Spleen (tissue), 11 donors: ENCODE measurements around the gene SIK3. TPM values are rescaled to one million over a fixed set of nuclear protein-coding genes. Genes with fewer than 3 reads are reported as not detected.
A peak's percentile ranks its signal among the peaks of the same experiment; 100 is the strongest.

Experiments
- DNase-seq: peaks from one replicate; pipeline ENCODE4 v3.0.0-alpha.2; 2020
- H3K27ac ChIP-seq, 8 donors: fragments of 200-600 bp; sonication (generic) in 7 of 8; 1 replicate in 4 of 8; 2 replicates in 4 of 8; pipeline versions ENCODE4 v1.5.0 to v1.8.0; 2016 to 2021; ENCODE audit warnings: inconsistent platforms in 4 of 8, mild to moderate bottlenecking in 4 of 8, moderate library complexity in 1 of 8
- H3K27me3 ChIP-seq, 7 donors: fragments of 200-600 bp; sonication (generic) in 6 of 7; replicated peaks in 1 of 7; 1 replicate in 4 of 7; 2 replicates in 3 of 7; pipeline versions ENCODE4 v1.5.0 to v1.8.0; 2016 to 2021; ENCODE audit warnings: inconsistent platforms in 3 of 7, mild to moderate bottlenecking in 1 of 7
- H3K36me3 ChIP-seq, 6 donors: fragments of 200-600 bp; sonication (generic) in 5 of 6; 1 replicate in 4 of 6; 2 replicates in 2 of 6; pipeline versions ENCODE4 v1.5.0 to v1.8.0; 2016 to 2021; ENCODE audit warnings: inconsistent platforms in 2 of 6
- H3K4me1 ChIP-seq, 6 donors: fragments of 200-600 bp; sonication (generic) in 5 of 6; 1 replicate in 3 of 6; 2 replicates in 3 of 6; pipeline versions ENCODE4 v1.5.0 to v1.8.0; 2016 to 2021; ENCODE audit warnings: inconsistent platforms in 3 of 6
- H3K4me3 ChIP-seq, 8 donors: fragments of 200-600 bp; sonication (generic) in 7 of 8; 1 replicate in 4 of 8; 2 replicates in 4 of 8; pipeline versions ENCODE4 v1.5.0 to v1.8.0; 2016 to 2021; ENCODE audit warnings: inconsistent platforms in 4 of 8, mild to moderate bottlenecking in 4 of 8, moderate library complexity in 2 of 8
- H3K9me3 ChIP-seq, 8 donors: fragments of 200-600 bp; sonication (generic) in 7 of 8; 1 replicate in 4 of 8; 2 replicates in 4 of 8; pipeline versions ENCODE4 v1.5.0 to v1.8.0; 2016 to 2021; ENCODE audit warnings: inconsistent platforms in 4 of 8
- POLR2A ChIP-seq, 3 donors: fragments of 450-650 bp; IDR thresholded peaks; one replicate each; pipeline ENCODE4 v1.5.1; 2017; ENCODE audit warnings: antibody characterized with exemption in 3 of 3, mild to moderate bottlenecking in 1 of 3
- POLR2AphosphoS5 ChIP-seq, 3 donors: sonication (generic); formaldehyde crosslinking; IDR thresholded peaks; one replicate each; pipeline ENCODE4 v1.5.1; 2017; ENCODE audit warnings: antibody characterized with exemption in 3 of 3
- WGBS, 5 donors: extraction: QIAGEN DNeasy Blood & Tissue Kit in 3 of 5; methylation state at CpG; one replicate each; pipeline versions ENCODE4 v1.1.5 to v1.1.7; 2013 to 2018; 5-methylcytosine and 5-hydroxymethylcytosine counted together
- intact Hi-C: fragments of 100-400 bp; cut with DNase I; formaldehyde crosslinking; loops from one replicate; pipeline ENCODE4 v1.15.0; 2023; ENCODE audit warnings: low total_unique reads
- polyA plus RNA-seq, 3 donors: library from polyadenylated mRNA; stranded (reverse); fragments of 200-250 nt; gene quantifications; one replicate each; pipeline ENCODE4 v1.2.1, GENCODE V29; 2013
- total RNA-seq, 7 donors: library from RNA; depleted of rRNA in 3 of 7; stranded (reverse); fragments of >200 nt in 3 of 7; fragmentation: NEBNext Ultra II Directional in 4 of 7; extraction: Animal tissue kit (Norgen Biotek cat#: 25700) in 4 of 7; gene quantifications; one replicate each; pipeline versions ENCODE4 v1.1.0 to v1.2.1, GENCODE V29; 2016 to 2021
- TF ChIP-seq, protein P1 (sequence below), 11 experiments: fragments of 200-600 bp in 7 of 11; fragments of 450-650 bp in 4 of 11; sonication (generic) in 4 of 11; IDR thresholded peaks in 8 of 11; conservative IDR thresholded peaks in 3 of 11; 1 replicate in 7 of 11; 2 replicates in 4 of 11; pipeline versions ENCODE4 v1.4.0 to v1.8.0; 2016 to 2021; ENCODE audit warnings: antibody characterized with exemption in 11 of 11, inconsistent platforms in 4 of 11, mild to moderate bottlenecking in 1 of 11
- donor health status: healthy with polysubstance abuse.
- donor health status: DM: no; HTN: no; CAD: no; lungs with moderate emphysema.
- donor health status: DM: no; HTN: no; CAD: no.
- donor health status: Bipolar disorder and iron deficiency.
- donor health status: healthy.
- donor health status: DM: no; HTN: no; CAD: no.
- donor health status: DM: yes; HTN: yes; CAD: no.

The SIK3 gene
- total and polyA plus RNA-seq, 10 donors, result 7.8 to 112 (median 67.6) TPM

DNA sequence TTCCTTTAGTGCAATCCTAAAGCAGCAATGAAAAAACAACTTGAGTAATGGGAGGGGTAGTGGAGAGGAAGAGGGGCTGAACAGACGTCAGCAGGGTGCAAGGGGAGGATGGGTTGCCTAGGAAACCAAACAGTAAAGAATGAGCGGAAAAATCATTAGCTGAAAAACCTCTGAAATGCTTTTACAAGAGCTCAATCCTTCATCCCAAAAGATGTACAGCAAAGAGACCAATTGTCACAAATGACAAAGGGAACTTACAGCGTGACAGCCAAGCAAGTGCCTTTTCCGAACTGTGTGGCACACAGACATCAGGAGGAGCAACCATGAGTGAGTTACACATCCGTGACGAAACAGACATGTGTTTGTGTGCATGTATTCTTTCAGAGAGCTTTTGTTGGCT lies 104.6 kb downstream of the SIK3 start:
- Histone ChIP-seq H3K4me1 (peaks cover 8 to 70% (median 40%) of the 10 kb centered on the region in 6 donors), H3K27me3 (no peaks in the 10 kb centered on the region), H3K9me3 (no peaks in the 10 kb centered on the region), H3K4me3 (no peak overlapping the region), H3K36me3 (no peaks in the 10 kb centered on the region), H3K27ac (no peak overlapping the region)
- intact Hi-C loops, result no loop called here
- DNase-seq, result no peak
- WGBS, 5 donors, result 45 to 58% (median 48%) methylated on average over 6 of the region's 6 CpGs
- TF ChIP-seq POLR2A (IDR thresholded peaks at IDR 0.05), result no peak
- TF ChIP-seq, protein P1, sequence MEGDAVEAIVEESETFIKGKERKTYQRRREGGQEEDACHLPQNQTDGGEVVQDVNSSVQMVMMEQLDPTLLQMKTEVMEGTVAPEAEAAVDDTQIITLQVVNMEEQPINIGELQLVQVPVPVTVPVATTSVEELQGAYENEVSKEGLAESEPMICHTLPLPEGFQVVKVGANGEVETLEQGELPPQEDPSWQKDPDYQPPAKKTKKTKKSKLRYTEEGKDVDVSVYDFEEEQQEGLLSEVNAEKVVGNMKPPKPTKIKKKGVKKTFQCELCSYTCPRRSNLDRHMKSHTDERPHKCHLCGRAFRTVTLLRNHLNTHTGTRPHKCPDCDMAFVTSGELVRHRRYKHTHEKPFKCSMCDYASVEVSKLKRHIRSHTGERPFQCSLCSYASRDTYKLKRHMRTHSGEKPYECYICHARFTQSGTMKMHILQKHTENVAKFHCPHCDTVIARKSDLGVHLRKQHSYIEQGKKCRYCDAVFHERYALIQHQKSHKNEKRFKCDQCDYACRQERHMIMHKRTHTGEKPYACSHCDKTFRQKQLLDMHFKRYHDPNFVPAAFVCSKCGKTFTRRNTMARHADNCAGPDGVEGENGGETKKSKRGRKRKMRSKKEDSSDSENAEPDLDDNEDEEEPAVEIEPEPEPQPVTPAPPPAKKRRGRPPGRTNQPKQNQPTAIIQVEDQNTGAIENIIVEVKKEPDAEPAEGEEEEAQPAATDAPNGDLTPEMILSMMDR (IDR thresholded peaks at IDR 0.05 in 8 of 11, conservative IDR thresholded peaks at IDR 0.05 in 3 of 11), result no peak
- TF ChIP-seq POLR2AphosphoS5 (IDR thresholded peaks at IDR 0.05), result no peak

DNA sequence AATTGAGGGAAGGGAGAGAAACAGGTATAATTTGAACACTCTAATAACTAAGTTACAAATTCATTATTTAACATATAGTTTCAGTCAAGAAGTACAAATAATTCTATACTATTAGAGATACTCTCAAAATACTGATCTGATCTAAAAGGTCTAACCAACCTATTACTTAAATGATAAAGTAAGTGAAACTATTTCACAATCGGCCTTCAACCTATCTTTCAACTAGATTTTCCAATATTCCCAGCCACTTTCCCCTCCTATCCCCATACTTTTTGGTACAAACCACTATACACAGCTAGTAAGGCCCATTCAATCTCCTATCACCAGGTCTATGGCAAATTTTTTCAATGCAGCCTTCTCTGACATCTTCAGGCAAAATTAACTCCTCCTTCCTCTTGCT lies 106.7 kb downstream of the SIK3 start:
- H3K4me1 ChIP-seq, result peaks cover 15 to 90% (median 57%) of the 10 kb centered on the region in 6 donors
- H3K36me3 ChIP-seq, result no peaks in the 10 kb centered on the region
- intact Hi-C loops, result no loop called here
- H3K27me3 ChIP-seq, result no peaks in the 10 kb centered on the region
- 78 to 97% (median 89%) methylated on average over 1 of the region's 1 CpG for WGBS, 5 donors
- TF ChIP-seq POLR2A (IDR thresholded peaks at IDR 0.05) (no peak), POLR2AphosphoS5 (IDR thresholded peaks at IDR 0.05) (no peak)
- TF ChIP-seq, protein P1 (IDR thresholded peaks at IDR 0.05 in 8 of 11, conservative IDR thresholded peaks at IDR 0.05 in 3 of 11), result no peak
- no peak overlapping the region for H3K4me3 ChIP-seq
- H3K9me3 ChIP-seq, result no peaks in the 10 kb centered on the region
- no peak overlapping the region for H3K27ac ChIP-seq
- DNase-seq, result no peak

GRCh38 chr11:116990811-116991210 lies 107.4 kb downstream of the SIK3 start:
- WGBS, 5 donors, result 96 to 100% (median 98%) methylated on average over 1 of the region's 1 CpG
- intact Hi-C loops, result no loop called here
- Histone ChIP-seq H3K27me3 (no peaks in the 10 kb centered on the region), H3K9me3 (no peaks in the 10 kb centered on the region), H3K4me3 (no peak overlapping the region), H3K27ac (no peak overlapping the region), H3K4me1 (peaks cover 22 to 90% (median 63%) of the 10 kb centered on the region in 6 donors), H3K36me3 (no peaks in the 10 kb centered on the region)
- no peak for DNase-seq
- no peak for TF ChIP-seq POLR2AphosphoS5 (IDR thresholded peaks at IDR 0.05)
- no peak for TF ChIP-seq POLR2A (IDR thresholded peaks at IDR 0.05)
- TF ChIP-seq, protein P1 (IDR thresholded peaks at IDR 0.05 in 8 of 11, conservative IDR thresholded peaks at IDR 0.05 in 3 of 11), result no peak

- Histone ChIP-seq H3K4me1 (peaks cover 25 to 96% (median 68%) of the 10 kb centered on the region in 6 donors), H3K27ac (peak overlapping the region in 3 of 8 donors; percentile 10 to 45 (median 33)), H3K4me3 (no peak overlapping the region), H3K36me3 (no peaks in the 10 kb centered on the region), H3K9me3 (no peaks in the 10 kb centered on the region), H3K27me3 (no peaks in the 10 kb centered on the region)
- TF ChIP-seq, protein P1 (IDR thresholded peaks at IDR 0.05 in 8 of 11, conservative IDR thresholded peaks at IDR 0.05 in 3 of 11), result no peak
- no peak for TF ChIP-seq POLR2A (IDR thresholded peaks at IDR 0.05)
- no peak for TF ChIP-seq POLR2AphosphoS5 (IDR thresholded peaks at IDR 0.05)
- intact Hi-C loops, result no loop called here
- 71 to 92% (median 82%) methylated on average over 4 of the region's 4 CpGs for WGBS, 5 donors
- DNase-seq, result no peak
Measured at GRCh38 chr11:116990061-116990473, 108.2 kb downstream of the SIK3 start.
